Heart left ventricle (tissue), 16 donors: ENCODE data around the gene ASPG. TPM values are rescaled to one million over a fixed set of nuclear protein-coding genes. Genes with fewer than 3 reads are reported as not detected.

Experiments used
- ATAC-seq, 4 donors: fragments of 200-7000 bp; cut with Tn5 transposase; one replicate each; pipeline ENCODE4 v1.9.1; 2020 to 2022; ENCODE audit warnings: moderate library complexity in 4 of 4, mild to moderate bottlenecking in 3 of 4, moderate number of reproducible peaks in 1 of 4
- DNase-seq, 5 donors: peaks; one replicate each; pipeline ENCODE4 v3.0.0-alpha.2; 2020
- H3K27ac ChIP-seq, 12 donors: fragments of 200-600 bp; sonication (generic) in 4 of 12; one replicate each; pipeline versions ENCODE4 v1.5.0 to v1.8.0; 2016 to 2022; ENCODE audit warnings: mild to moderate bottlenecking in 2 of 12
- H3K27me3 ChIP-seq, 9 donors: fragments of 200-600 bp; sonication (generic) in 2 of 9; one replicate each; pipeline versions ENCODE4 v1.5.1 to v1.8.0; 2016 to 2022; ENCODE audit warnings: mild to moderate bottlenecking in 3 of 9
- H3K36me3 ChIP-seq, 9 donors: fragments of 200-600 bp; sonication (generic) in 2 of 9; one replicate each; pipeline versions ENCODE4 v1.5.0 to v1.8.0; 2018 to 2022; ENCODE audit warnings: mild to moderate bottlenecking in 2 of 9
- H3K4me1 ChIP-seq, 12 donors: fragments of 200-600 bp; sonication (generic) in 4 of 12; one replicate each; pipeline versions ENCODE4 v1.5.0 to v1.8.0; 2016 to 2022; ENCODE audit warnings: mild to moderate bottlenecking in 3 of 12
- H3K4me3 ChIP-seq, 12 donors: fragments of 200-600 bp; sonication (generic) in 4 of 12; one replicate each; pipeline versions ENCODE4 v1.5.0 to v1.8.0; 2017 to 2022; ENCODE audit warnings: mild to moderate bottlenecking in 9 of 12, moderate library complexity in 4 of 12
- H3K9me3 ChIP-seq, 12 donors: fragments of 200-600 bp; sonication (generic) in 4 of 12; one replicate each; pipeline versions ENCODE4 v1.5.0 to v1.8.0; 2016 to 2022; ENCODE audit warnings: mild to moderate bottlenecking in 1 of 12
- POLR2A ChIP-seq, 2 donors: fragments of 450-650 bp; IDR thresholded peaks; one replicate each; pipeline ENCODE4 v1.6.1; 2017; ENCODE audit warnings: antibody characterized with exemption in 2 of 2, mild to moderate bottlenecking in 2 of 2, moderate library complexity in 2 of 2
- WGBS, 4 donors: extraction: QIAGEN DNeasy Blood & Tissue Kit in 2 of 4; methylation state at CpG; one replicate each; pipeline versions ENCODE4 v1.1.5 to v1.1.7; 2013 to 2018; 5-methylcytosine and 5-hydroxymethylcytosine counted together
- intact Hi-C, 10 donors: fragments of 100-400 bp; cut with DNase I; formaldehyde crosslinking; loops; one replicate each; pipeline versions ENCODE4 v1.11.1 to v1.14.2; 2022
- polyA plus RNA-seq, 2 donors: library from polyadenylated mRNA; stranded (reverse); fragments of 200-250 nt; gene quantifications; one replicate each; pipeline ENCODE4 v1.2.3, GENCODE V29; 2013
- total RNA-seq, 9 donors: library from RNA; depleted of rRNA in 2 of 9; stranded (reverse); fragments of >200 nt in 2 of 9; fragmentation: NEBNext Ultra II Directional in 3 of 9; extraction: Animal tissue kit (Norgen Biotek cat#: 25700) in 3 of 9; gene quantifications; one replicate each; pipeline versions ENCODE4 v1.1.0 to v1.2.4, GENCODE V29; 2016 to 2023
- TF ChIP-seq, protein P1 (sequence below), 12 donors: fragments of 200-600 bp; sonication (generic) in 4 of 12; IDR thresholded peaks; one replicate each; pipeline versions ENCODE4 v1.5.0 to v1.8.0; 2018 to 2022; ENCODE audit warnings: antibody characterized with exemption in 12 of 12, mild to moderate bottlenecking in 5 of 12
- donor health status: ischemic (EF 13 %, LVEDD 7.1; RV severe dilation, severe dysfunction).
- donor health status: healthy with polysubstance abuse.
- donor health status: DM: no; HTN: yes; CAD: no.
- donor health status: DM: no; HTN: no; CAD: no.
- donor health status: ischemic (EF 25% LVEDD 6.9; RV normal size, moderate dysfunction).
- donor health status: ischemic (EF 25% LVEDD 5.7; RV mildly dilated, moderate dysfunction).
- donor health status: healthy.
- donor health status: DM: yes; HTN: yes; CAD: no.
- donor health status: ischemic (EF 35%, LVEDD 5.7; RV mildly dilated, moderate dysfunction).
- donor health status: nonischemic (EF 11% LVEDD 7.7; RV severe dilation, severe dysfunction).
- donor health status: DM: yes; HTN: yes; CAD: no.
- donor health status: PGD.
- donor health status: ischemic (EF 29% LVEDD 5.4; RV normal size, mild dysfunction).
- donor health status: nonischemic (EF 23%, LVEDD 6.1; RV moderate dilation, normal function).

ASPG gene
- total and polyA plus RNA-seq, 11 donors, result 3.2 to 54.6 (median 16.3) TPM

DNA sequence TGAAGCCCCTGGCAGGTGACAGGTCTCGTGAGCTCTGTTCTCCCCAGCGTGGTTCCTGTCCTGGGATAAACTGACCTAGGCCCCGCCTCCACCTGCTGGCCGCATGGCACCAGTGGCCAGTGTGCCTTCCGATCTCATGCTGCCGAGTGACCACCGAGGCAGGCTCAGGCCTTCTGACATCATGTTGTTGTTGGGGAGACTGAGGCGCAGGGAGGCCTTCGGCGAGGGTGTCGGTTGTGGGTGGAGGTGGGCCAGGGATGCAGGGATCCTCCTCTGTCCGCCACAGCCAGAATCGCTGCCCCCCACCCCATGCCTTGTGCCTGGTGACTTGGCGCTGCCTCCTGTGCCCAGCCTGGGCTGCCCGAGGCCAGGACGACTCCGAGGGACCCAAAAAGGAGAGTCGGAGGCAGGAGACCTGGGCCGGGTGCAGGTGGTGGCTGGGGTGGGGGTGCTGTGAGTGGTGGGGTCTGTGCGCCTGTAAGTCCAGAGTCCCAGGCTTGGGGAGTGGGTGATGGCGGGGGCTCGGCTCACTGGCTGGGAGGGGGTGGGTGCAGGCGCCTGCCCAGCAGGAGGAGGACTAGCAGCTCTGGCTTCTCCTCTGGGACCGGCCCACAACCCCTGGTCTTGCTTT is 24.3 kb downstream of the ASPG start:
- Histone ChIP-seq H3K27me3 (peaks cover 0 to 24% (median 0%) of the 10 kb centered on the region in 9 donors), H3K4me1 (no peaks in the 10 kb centered on the region), H3K4me3 (no peak overlapping the region), H3K36me3 (no peaks in the 10 kb centered on the region), H3K9me3 (no peaks in the 10 kb centered on the region), H3K27ac (no peak overlapping the region)
- intact Hi-C loops, result no loop called here
- no peak for ATAC-seq
- DNase-seq, result peak in 2 of 5 donors; percentile 19 to 25
- WGBS, 4 donors, result 67 to 90% (median 88%) methylated on average over 11 to 24 of the region's 24 CpGs
- TF ChIP-seq POLR2A (IDR thresholded peaks at IDR 0.05), result no peak
- TF ChIP-seq, protein P1, sequence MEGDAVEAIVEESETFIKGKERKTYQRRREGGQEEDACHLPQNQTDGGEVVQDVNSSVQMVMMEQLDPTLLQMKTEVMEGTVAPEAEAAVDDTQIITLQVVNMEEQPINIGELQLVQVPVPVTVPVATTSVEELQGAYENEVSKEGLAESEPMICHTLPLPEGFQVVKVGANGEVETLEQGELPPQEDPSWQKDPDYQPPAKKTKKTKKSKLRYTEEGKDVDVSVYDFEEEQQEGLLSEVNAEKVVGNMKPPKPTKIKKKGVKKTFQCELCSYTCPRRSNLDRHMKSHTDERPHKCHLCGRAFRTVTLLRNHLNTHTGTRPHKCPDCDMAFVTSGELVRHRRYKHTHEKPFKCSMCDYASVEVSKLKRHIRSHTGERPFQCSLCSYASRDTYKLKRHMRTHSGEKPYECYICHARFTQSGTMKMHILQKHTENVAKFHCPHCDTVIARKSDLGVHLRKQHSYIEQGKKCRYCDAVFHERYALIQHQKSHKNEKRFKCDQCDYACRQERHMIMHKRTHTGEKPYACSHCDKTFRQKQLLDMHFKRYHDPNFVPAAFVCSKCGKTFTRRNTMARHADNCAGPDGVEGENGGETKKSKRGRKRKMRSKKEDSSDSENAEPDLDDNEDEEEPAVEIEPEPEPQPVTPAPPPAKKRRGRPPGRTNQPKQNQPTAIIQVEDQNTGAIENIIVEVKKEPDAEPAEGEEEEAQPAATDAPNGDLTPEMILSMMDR (IDR thresholded peaks at IDR 0.05), result no peak

GRCh38 chr14:104110491-104111209 is 25.1 kb downstream of the ASPG start:
- no peak overlapping the region for H3K27ac ChIP-seq
- ATAC-seq, result no peak
- 73 to 84% (median 76%) methylated on average over 14 to 18 of the region's 18 CpGs for WGBS, 4 donors

DNA sequence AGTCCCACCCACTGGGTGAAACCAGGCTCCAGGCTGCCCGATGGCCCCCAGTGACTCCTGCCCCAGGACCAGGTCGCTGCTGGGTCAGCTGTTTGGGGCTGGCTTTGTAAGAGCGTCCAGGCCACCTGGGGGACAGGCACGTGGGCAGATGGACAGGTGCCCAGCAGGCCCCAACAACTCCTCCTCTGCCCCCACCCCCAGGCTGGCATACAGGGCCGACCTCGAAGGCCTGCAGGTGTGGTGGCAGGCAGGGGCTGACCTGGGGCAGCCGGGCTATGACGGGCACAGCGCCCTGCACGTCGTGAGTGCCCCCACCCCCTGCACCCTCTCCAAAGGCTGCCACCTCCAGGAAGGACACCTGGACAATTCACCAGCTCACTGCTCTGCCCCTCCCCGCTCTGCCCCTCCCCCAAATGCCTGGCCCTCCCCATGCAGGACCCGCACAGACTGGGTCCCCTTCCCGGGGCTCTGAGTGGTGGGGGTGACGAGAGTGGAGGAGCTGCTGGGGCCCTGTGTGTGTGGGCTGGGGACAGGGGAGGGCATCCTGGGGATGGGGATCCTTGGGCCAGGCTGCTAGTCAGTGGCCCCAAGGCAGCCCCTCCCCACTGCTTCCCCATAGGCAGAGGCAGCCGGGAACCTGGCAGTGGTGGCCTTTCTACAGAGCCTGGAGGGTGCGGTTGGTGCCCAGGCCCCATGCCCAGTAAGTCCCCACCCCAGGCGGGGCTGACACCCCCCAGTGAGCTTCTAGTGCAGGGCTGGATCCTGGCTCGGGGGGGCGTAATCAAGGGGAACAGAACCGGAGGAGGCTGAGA is 26.0 kb downstream of the ASPG start:
- TF ChIP-seq, protein P1 (IDR thresholded peaks at IDR 0.05), result no peak
- TF ChIP-seq POLR2A (IDR thresholded peaks at IDR 0.05), result no peak
- no peaks in the 10 kb centered on the region for H3K9me3 ChIP-seq
- peaks cover 0 to 4% (median 0%) of the 10 kb centered on the region in 12 donors for H3K4me1 ChIP-seq
- 74 to 84% (median 80%) methylated on average over 10 to 21 of the region's 21 CpGs for WGBS, 4 donors
- no peak overlapping the region for H3K4me3 ChIP-seq
- intact Hi-C loops, result no loop called here
- H3K27me3 ChIP-seq, result peaks cover under 1 to 23% (median 6%) of the 10 kb centered on the region in 9 donors
- H3K36me3 ChIP-seq, result no peaks in the 10 kb centered on the region
- no peak overlapping the region for H3K27ac ChIP-seq
- DNase-seq (peak in 3 of 5 donors; percentile 15 to 46 (median 26)), ATAC-seq (no peak)

More at GRCh38 chr14:104110491-104111209, 25.1 kb downstream of the ASPG start:
- no peak for TF ChIP-seq POLR2A (IDR thresholded peaks at IDR 0.05)
- TF ChIP-seq, protein P1 (IDR thresholded peaks at IDR 0.05), result no peak
- no peak overlapping the region for H3K4me3 ChIP-seq
- DNase-seq, result peak in 3 of 5 donors; percentile 15 to 46 (median 18)
- H3K27me3 ChIP-seq, result peaks cover 0 to 17% (median 3%) of the 10 kb centered on the region in 9 donors
- H3K9me3 ChIP-seq, result no peaks in the 10 kb centered on the region
- intact Hi-C loops, result no loop called here
- no peaks in the 10 kb centered on the region for H3K36me3 ChIP-seq
- no peaks in the 10 kb centered on the region for H3K4me1 ChIP-seq
